Measurements from ENCODE around the gene TRABD2B. TPM values are rescaled to one million over a fixed set of nuclear protein-coding genes. Genes with fewer than 3 reads are reported as not detected.
"Not testable (repeated sequence)": the region's sequence is repeated elsewhere in the genome, so short reads cannot be mapped to it uniquely, and the experiment has no call there.

TRABD2B gene
- total RNA-seq, 2 experiments from 2014 or later, result not detected

GRCh38 chr1:47972864-47973432 is 24.2 kb downstream of the TRABD2B start:
- ChIA-PET CTCF (no interaction called here), POLR2A (no interaction called here)

- CTCF ChIA-PET, result no interaction called here
Measured at GRCh38 chr1:47971385-47972160, 25.6 kb downstream of the TRABD2B start.

GRCh38 chr1:47970882-47971281 is 26.3 kb downstream of the TRABD2B start:
- POLR2A ChIA-PET, result no interaction called here

More at GRCh38 chr1:47971385-47972160, 25.6 kb downstream of the TRABD2B start:
- POLR2A ChIA-PET, result no interaction called here

GRCh38 chr1:47969478-47969877 is 27.7 kb downstream of the TRABD2B start:
- CTCF ChIA-PET, result no interaction called here

More at GRCh38 chr1:47970882-47971281, 26.3 kb downstream of the TRABD2B start:
- CTCF ChIA-PET, result no interaction called here

GRCh38 chr1:47968556-47968888 is 28.7 kb downstream of the TRABD2B start:
- ChIA-PET CTCF (no interaction called here), POLR2A (no interaction called here)

More at GRCh38 chr1:47969478-47969877, 27.7 kb downstream of the TRABD2B start:
- POLR2A ChIA-PET, result no interaction called here

- POLR2A ChIA-PET, result no interaction called here
- CTCF ChIA-PET, result no interaction called here
Measured at GRCh38 chr1:47967864-47968555, 29.2 kb downstream of the TRABD2B start.

GRCh38 chr1:47965816-47966215 is 31.4 kb downstream of the TRABD2B start:
- POLR2A ChIA-PET, result no interaction called here
- CTCF ChIA-PET, result no interaction called here

GRCh38 chr1:47964636-47965035 is 32.5 kb downstream of the TRABD2B start:
- ChIA-PET CTCF (no interaction called here), POLR2A (no interaction called here)

GRCh38 chr1:47963568-47964358 is 33.4 kb downstream of the TRABD2B start:
- ChIA-PET CTCF (no interaction called here), POLR2A (no interaction called here)

GRCh38 chr1:47962750-47963492 is 34.3 kb downstream of the TRABD2B start:
- ChIA-PET CTCF (no interaction called here), POLR2A (no interaction called here)

GRCh38 chr1:47961835-47962234 is 35.4 kb downstream of the TRABD2B start:
- POLR2A ChIA-PET, CTCF ChIA-PET: not testable (repeated sequence)

- POLR2A ChIA-PET, CTCF ChIA-PET: not testable (repeated sequence)
Measured at GRCh38 chr1:47956491-47956890, 40.7 kb downstream of the TRABD2B start.

GRCh38 chr1:47953661-47954060 is 43.5 kb downstream of the TRABD2B start:
- ChIA-PET POLR2A (no interaction called here), CTCF (no interaction called here)

GRCh38 chr1:47951545-47952235 is 45.5 kb downstream of the TRABD2B start:
- CTCF ChIA-PET, result no interaction called here
- POLR2A ChIA-PET, result no interaction called here

GRCh38 chr1:47951026-47951425 is 46.2 kb downstream of the TRABD2B start:
- ChIA-PET CTCF (no interaction called here), POLR2A (no interaction called here)

- ChIA-PET CTCF (no interaction called here), POLR2A (no interaction called here)
Measured at GRCh38 chr1:47950471-47950870, 46.7 kb downstream of the TRABD2B start.

GRCh38 chr1:47948126-47948525 is 49.1 kb downstream of the TRABD2B start:
- ChIA-PET POLR2A (no interaction called here), CTCF (no interaction called here)

- ChIA-PET CTCF (no interaction called here), POLR2A (no interaction called here)
Measured at GRCh38 chr1:47947531-47947930, 49.7 kb downstream of the TRABD2B start.

- CTCF ChIA-PET, result no interaction called here
- POLR2A ChIA-PET, result no interaction called here
Measured at GRCh38 chr1:47944561-47944960, 52.6 kb downstream of the TRABD2B start.

- ChIA-PET CTCF (no interaction called here), POLR2A (no interaction called here)
Measured at GRCh38 chr1:47942240-47942629, 55.0 kb downstream of the TRABD2B start.

All from activated CD8-positive, alpha-beta memory T cell treated with anti-CD3 and anti-CD28 coated beads for 36 hours (primary cell).